Suppressor macrophage (primary cell): ENCODE results near the gene RAP1A.
A peak's percentile ranks its signal among the peaks of the same experiment; 100 is the strongest.
"Not testable (repeated sequence)": the region's sequence is repeated elsewhere in the genome, so short reads cannot be mapped to it uniquely, and the experiment has no call there.

ENCODE experiments used
- DNase-seq, 4 experiments: peaks; one replicate each; pipeline ENCODE4 v3.0.0-alpha.2; 2020 to 2022

Gene RAP1A

DNA sequence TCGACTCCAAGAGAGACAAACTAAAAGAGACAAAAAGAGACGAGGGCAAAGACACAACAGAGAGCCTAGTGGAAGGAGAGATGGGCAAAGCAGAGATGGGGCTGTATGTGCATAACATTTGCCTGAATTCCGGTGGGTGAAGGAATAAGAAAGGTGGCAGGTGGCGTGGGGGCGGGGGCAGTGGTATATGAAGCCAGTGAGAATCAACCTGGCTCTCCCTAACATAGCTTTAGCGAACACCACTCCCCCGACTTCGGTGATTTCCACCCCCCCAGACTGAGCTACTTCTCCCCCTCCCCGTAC is 118.5 kb downstream of the RAP1A start:
- DNase-seq: no peak

DNA sequence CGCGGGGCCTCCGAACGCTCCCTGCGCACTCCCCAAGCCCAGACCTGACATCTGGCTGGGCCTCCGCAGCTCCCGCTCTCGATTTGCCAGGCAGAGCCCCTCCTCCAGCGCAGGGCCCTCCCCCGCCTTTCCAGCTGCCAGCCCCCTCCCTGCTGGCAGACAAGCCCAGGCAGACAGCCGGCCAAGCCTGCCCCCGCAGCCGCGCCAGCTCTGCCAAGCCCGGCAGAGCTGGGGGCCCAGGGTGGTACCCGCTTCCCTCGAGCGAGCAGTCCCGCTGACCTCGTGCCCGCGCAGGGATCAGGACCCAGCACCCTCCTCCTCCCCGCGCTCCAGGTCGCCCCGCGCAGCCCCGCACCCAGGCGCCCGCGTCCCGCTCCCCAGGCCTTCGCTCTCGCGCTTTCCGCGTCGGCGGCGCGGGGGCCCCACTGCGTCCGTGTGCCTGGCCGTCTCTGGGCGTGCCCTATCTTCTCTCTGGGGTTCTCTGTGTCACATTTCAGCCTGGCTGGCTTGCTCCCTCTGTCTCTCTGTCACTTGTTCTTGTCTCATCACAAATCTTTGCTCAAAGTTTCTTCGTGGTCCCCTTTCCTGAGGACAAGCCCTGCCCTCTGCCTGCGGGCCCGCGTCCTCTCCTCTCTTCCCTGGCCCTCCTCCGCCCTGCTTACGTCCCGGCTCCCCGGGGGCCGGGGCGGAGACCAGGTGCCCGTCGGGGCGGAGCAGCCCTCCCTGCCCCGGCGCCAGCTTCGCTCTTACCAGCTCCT is 119.0 kb downstream of the RAP1A start:
- peak in 3 of 4 experiments; percentile 37 to 78 (median 71) for DNase-seq

DNA sequence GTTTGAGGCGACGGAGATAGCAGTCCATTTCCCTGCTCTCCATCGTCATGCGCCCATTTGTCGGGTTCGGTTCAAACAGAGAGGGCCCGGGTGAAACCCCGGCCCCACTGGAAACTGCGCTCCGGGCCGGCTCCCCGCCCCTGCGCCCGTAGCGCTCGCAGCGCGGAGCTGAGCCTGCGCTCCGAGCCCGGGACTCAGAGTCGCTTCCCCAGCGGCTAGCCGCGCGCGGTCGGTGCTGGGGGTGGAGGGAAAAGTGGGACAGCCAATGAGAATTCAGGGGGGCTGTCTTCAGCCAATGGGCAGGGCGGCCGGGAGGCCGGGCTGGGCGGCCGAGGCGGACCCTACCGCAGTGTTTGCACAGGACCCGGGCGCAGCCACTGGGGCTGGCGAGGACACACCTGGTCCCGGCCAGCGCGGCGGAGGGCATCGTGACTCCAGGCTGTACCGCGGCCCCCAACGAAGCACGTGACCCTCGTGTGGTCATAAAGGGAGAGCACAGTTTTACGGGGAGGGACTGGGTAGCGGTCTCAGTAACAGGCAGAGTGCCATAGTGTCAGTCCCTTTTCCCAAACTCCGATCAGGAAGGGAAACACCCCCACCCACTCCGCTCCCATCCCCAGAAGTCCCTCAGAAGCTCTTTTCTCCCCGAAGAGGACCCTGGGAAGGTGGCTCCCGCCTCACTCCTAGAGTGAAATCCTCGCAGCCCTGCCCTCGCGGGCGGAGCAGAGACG is 119.8 kb downstream of the RAP1A start, which contains the start of gene INKA2:
INKA2 (minus strand) TSS at position 202 of the 731 bp plus-strand sequence; CDS start at position 49, 153 bp downstream.
- peak; percentile 89 to 96 (median 93) for DNase-seq

DNA sequence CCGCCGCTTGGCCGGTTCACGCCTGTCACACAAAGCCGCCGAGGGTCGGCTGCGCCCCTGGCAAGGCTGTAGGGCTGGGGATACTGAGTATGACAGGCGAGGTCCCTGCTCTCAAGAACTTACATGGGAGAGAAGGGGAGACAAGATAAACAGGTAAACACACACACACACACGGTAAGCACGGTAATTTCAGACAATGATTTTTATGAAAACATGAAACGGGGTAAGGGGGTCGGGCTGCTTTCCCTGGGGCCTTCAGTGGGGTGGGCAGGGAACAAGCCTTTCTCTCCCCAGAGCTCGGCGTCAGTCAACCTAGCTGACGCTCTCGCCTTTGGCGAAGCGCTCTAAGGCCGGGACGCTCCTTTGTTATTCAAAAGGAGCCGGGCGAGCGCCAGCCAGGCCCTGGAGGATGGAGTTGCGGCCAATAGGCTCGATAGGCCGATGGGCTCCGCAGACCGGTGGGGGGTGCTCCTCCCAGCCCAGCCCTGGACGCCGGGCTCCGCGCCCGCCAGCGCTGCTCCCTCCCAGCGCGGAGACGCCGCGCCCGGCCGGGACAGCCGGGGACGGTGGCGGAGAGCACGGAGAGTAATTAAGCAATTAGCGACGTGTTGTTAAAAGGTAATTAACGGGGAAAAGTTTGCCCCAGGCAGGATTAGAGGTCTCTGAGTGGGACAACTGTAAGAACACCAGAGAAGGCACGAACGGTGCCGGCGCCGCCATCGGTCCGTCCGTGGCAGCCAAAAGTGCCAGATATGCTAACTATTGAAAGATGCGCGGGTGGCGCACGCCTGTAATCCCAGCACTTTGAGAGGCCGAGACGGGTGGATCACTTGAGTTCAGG is 120.6 kb downstream of the RAP1A start:
- peak; percentile 25 to 60 (median 27) for DNase-seq

DNA sequence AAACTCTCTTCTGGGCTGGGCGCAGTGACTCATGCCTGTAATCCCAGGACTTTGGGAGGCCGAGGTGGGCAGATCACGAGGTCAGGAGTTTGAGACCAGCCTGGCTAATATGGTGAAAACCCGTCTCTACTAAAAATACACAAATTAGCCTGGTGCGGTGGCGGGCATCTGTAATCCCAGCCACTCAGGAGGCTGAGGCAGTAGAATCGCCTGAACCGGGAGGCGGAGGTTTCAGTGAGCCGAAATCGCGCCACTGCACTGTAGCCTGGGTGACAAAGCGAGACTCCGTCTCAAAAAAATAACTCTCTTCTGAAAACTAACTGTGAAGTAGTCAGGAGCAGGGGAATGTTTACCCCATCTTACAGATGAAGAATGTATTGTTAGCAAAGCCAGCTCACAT is 122.7 kb downstream of the RAP1A start:
- DNase-seq: not testable (repeated sequence)

DNA sequence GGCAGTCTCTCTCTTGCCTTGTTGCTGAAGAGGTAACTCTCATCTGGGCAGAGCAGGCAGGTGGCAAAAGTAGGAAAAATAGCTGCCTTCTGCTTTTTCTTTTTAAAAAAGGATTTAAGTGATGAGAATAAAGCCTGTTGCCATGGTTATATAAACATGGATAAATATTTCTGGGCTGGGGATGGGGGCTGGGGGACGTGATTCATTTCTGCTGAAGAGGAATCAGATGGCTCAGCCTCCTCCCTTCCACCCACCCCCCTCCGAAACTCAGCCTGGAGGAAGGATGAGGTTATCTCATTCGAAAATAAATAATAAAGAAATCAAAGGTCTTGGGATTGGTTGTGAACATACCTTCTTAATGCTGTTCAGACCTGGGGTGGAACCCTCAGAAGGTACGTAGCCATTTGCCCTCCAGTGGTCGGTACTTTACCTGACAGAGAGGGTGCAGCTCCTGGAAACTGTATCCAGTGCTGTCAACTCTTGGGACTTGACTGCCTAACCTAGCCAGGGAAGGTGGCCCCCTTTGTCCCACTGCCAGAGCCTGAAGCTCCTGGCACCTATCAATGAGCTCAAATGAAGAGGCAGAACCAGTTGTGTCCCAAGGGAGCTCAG is 123.5 kb downstream of the RAP1A start:
- no peak for DNase-seq

DNA sequence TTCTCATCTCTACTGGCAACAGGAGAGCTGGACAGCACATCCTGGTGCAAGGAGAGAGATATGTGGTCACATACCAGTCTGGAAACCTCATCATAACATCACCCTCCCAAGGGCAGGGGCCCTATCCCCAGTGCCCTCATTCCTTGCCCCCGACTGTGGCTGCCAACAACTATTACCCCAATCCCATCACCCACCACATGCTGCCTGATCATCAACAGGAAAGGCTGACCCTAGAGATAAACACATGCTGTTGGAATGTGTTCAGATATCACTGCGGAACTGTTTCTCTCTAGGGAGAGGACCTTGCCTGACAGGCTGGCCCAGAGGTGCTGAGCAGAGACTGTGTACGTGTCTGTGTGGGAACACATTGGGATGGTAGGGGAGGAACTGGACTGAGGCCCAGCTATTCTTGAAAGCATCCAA is 124.1 kb downstream of the RAP1A start:
- DNase-seq: no peak

DNA sequence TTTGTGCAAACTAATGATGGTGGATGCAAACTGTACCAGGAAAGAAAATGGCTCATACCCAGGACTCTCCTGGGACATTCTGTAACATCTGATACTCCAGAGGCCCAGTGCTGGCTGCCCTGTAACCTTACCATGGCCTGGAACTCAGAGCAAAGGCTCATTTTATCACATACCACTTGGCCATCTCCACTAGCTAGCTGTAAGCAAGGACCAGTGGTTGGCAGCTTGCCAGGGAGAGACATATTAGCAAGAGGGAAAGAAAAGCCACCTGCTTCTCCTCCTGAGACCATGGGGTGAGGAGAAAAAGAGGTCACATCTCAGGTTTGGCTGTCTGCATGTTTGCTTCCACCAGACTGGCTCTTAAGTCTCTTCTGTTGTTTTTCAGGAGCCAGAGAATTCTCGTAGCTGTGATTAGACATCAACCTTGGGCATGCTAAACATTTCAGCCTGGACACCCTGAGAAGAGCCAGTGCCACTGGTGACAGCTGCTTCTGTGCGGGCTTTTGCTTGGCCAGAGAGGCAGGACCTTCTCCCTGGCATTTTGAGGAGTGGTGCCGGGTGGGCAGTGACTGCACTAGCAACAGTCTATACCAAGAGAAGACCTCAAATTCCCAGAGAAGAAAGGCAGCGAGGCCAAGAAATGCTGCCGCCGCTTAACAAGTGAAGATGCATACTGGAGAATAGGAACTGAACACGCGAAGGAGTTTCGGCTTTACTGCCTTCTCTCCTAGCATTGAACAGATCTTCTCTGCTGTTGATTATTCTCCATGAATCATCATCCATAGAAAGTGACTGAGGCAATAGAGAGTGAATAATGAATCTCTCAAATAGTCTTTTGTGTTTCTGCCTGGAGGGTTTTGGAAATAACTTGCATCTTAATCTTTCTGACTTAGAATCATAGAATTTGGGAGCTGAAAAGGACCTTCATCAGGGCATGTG is 126.4 kb downstream of the RAP1A start:
- DNase-seq: no peak

DNA sequence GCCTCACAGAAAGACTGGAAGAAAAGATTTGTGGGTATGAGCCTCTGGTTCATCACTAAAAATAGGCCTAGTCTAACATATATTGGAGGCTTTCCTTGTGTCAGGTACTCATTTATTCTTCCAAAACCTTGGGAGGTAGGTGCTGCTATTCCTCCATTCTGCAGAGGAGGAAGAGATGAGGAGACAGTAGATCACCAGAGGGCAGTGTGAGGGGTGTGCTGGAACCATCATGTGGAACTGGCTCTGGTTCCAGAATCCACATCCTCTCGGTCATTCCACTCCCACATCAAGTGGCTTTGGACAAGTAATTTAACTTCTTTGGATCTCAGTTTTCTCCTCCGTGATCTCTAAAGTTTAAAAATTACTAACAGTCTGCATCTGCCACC is 127.0 kb downstream of the RAP1A start:
- no peak for DNase-seq

DNA sequence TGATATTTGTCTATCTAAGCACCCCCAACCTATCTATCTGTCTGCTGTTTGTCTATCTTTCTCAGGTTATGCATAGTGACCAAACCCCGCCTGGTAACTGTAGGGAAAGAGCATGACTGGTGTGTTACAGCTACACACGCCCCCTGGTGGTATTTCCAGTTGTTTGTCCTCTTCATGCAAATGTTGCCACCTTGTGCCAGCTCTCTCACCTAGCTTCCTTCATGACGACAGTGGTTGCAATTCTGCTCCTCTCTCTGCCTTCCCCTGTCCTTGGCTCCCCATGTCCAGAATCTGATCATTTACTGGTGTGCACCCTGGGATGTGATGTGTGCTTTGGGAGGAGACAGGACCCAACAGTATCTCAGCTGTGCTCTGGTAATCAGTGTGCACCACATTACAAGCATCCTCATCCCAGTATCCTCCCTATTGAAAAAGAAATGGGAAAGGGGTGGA is 127.7 kb downstream of the RAP1A start:
- peak; percentile 86 to 93 (median 88) for DNase-seq

DNA sequence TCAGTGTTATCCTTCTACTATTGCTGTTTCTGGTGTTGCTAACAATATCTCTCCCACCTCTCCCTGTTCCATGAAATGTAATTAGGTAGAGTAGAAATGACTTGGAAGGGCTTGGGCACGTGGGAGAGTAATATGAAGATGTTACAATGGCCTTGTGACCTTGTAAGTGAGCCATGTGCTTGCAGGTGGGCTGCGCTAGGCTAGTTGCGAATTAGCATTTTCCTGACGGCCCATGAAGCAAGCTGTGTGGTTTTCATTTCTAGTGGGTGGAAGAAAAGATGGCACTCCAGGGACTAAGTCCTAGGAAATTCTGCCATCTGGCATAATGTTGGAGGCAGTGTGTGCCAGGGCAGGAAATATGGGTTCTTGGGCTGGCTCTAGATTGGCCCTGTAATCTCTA is 128.4 kb downstream of the RAP1A start:
- DNase-seq: no peak

DNA sequence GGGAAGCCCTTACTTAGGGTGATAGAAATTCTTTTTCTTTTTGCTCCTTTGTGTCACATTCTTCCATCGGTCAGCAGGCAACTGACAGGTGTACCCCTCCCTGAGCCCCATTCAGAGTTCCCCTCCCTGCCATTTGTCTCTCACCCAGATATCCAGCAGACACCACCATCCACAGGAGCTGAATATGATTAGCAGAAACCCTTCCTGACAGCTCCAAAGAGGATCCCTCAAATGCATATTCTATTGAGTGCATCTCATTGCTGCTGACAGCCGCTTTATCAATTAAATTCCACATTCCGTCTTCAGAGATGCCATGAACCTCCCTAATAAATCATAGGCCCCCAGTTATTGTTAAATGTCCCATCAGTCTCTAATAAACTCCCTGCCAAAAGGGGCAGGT is 130.0 kb downstream of the RAP1A start:
- no peak for DNase-seq

DNA sequence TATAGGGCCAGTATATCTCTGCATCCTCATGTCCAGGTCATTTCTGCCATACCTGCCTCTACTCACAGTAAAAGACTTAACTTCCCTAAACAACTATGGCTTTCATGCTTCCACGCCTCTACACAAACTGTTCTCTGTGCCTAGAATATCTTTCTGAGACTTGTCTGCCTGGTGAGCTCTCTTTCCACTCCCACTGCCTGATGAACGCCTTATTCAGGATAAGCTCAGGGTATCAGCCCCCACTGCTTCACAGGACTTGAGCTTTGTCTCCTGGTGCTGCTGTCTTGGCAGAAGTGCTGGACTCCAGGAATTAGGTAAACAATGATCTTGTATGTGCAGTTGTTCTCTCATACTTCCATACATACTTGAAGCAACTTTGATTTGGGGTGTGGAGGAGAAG is 131.3 kb downstream of the RAP1A start:
- no peak for DNase-seq

DNA sequence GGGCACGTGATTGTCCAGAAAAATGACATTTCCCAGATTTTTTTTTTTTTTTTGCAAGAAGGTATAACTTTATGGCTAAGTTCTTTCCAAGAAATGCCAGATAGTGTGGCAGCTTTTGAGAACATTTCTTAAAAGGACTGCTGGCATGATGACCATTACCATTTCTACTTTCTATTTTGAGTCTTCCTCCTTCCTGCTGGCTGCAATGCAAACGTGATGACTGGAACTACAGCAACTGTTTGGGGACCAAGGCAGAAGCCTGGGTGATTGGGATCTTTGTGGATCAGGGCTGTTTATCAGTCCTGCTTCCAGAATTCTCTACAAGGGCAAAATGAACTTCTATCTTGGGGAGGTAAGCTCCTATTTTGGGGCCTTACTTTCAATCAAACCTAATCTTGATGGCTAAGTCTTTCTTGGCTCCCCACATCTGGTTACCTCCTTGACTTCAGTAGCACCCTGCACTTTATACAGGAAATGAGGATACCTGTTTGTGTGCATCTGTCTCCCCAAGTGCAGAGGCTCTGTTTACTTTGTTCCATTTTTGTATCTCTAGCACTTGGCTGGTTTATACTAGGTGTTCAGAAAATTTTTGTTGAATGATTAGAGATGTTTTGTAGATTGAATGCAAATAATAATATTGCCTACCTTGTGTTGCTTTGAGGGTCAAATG is 132.5 kb downstream of the RAP1A start:
- DNase-seq: peak; percentile 30 to 49 (median 36)

DNA sequence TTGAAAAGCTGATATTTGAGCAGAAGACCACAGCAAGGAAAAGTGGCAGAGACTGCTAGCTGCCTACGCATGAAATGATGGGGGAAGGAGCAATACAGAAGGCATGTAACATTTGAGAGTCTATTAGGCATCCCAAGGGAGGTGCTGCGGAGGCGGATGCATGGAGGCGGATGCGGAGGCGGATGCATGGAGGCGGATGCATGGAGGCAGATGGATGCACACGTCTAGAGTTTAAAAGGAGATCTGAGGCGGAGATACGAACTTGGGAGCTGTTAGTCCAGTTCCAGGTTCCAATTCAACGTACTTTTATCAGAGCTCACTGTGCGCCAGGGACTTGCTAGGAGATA is 135.4 kb downstream of the RAP1A start:
- peak in 2 of 4 experiments; percentile 42 to 45 for DNase-seq

DNA sequence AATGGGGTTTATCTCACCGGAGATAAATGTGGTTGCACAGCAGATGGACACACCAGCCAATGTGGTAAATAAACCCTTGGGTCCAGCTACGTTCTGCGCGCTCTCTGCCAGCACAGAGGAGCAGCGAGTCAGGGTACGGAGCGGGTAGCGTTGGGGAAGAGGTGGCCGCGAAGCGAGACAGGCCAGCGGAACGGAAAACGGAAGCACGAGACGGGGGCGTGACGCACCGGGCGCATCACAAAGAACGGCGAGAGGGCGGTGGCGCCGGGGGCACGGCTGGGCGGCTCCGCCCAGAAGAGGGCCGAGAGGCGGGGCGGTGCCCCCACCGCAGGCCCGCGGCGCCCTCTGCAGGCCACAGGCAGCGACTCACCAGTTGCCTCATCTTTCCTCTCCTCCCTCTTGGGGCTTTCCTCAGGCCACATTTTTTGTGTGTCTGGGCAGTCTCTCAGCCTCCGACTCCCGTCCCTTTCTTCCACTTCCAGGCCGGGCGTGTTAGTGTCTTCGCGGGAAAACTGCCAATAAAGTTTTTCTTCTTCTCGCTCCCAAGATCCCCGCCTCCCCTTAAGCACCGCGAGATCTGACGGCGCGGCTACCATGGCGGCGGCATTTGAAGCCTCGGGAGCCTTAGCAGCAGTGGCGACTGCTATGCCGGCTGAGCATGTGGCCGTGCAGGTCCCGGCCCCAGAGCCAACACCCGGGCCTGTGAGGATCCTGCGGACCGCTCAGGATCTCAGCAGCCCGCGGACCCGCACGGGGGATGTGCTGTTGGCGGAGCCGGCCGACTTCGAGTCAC is 135.9 kb downstream of the RAP1A start, which contains the start of gene DDX20:
DDX20 (plus strand) TSS at position 571 of the 793 bp plus-strand sequence; CDS start at position 595, 24 bp downstream.
- peak; percentile 96 to 98 (median 98) for DNase-seq

DNA sequence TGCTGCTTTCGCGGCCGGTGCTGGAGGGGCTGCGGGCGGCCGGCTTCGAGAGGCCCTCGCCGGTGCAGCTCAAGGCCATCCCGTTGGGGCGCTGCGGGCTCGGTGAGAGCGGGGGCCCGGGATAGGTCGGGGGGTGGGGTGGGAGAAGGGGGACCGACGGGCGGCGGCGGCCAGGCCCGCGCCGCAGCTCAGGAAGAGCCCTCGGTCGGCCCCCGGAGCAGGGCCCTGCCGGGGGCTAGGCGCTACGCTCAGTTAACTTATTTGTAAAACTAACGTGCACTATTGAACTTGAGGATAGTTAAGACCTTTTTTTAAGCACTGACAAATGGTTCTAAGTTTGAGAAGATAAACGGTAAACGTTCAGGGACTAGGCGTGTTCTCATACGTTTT is 136.5 kb downstream of the RAP1A start:
- DNase-seq: no peak

DNA sequence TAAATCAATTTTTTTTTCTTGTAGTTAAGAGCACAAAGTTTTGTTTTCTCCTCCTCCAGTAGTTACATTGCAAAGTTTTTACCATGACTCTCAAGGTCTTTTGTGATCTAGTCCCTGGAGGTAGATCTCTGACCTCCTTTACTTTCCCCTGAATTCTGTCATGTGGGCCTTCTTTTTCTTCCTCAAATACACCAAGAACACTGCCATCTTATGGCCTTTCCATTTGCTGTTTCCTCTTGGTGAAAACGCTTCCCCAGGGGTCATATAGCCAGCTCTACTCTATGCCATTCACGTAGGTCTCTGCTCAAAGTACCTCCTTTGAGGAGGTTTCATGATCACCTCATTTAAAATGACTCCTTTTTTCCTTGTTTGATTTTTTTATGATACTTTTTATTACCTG is 138.8 kb downstream of the RAP1A start:
- peak in 3 of 4 experiments; percentile 40 to 58 (median 57) for DNase-seq

DNA sequence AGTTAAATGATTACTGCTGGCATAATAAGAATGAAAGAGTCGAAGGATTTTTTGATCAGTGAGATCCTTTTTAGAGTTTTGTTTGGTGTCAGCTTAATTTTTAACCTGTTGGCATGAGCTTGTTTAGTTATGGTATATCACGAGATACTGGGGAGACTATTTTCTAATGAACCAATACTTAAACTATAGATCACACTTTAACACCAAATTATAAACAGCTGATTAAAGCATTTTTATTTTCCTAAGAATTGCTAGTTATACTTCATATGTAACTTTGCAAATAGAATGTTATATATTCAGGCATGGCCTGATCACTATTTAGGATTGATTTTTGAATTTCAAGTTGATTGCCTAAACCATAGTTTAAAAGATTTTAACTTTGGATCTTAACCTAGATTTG is 142.1 kb downstream of the RAP1A start:
- no peak for DNase-seq

DNA sequence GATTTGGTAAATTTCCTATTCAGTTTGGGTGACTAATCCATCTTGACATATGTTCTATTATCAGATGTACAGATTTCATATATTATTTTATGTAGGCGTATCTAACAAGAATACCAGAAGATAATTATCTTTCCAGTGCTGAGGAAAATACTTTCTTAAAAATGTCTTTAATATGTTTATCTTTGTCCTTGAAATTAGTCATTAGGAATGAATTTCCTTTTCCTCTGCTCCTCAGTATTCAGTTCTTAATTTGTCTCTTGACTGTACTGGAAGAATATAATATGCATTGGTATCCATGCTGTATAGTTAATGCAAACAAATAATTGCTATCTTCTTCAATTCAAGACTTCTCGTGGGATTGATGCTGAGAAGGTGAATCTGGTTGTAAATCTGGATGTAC is 142.7 kb downstream of the RAP1A start:
- DNase-seq: no peak
